Calu3 (cell line): ENCODE measurements around the gene TUBGCP4. TPM values are rescaled to one million over a fixed set of nuclear protein-coding genes. Genes with fewer than 3 reads are reported as not detected.
A peak's percentile ranks its signal among the peaks of the same experiment; 100 is the strongest.

Experiments
- Bru-seq: library from RNA; stranded (reverse); fragments of 400-500 nt; gene quantifications from one replicate; lab custom pipeline; 2021; lab: Mats Ljungman, UMichigan
- BruChase-seq, 2 experiments: library from RNA; stranded (reverse); fragments of 400-500 nt; gene quantifications; one replicate each; lab custom pipeline; 2021; lab: Mats Ljungman, UMichigan
- BruUV-seq: library from RNA; stranded (reverse); fragments of 400-500 nt; replicated peaks from 2 replicates; lab custom pipeline; 2021; lab: Mats Ljungman, UMichigan
- CTCF ChIA-PET: fragments of 300-600 bp; sonication (Branson Sonifier 250); formaldehyde crosslinking; loops from one replicate; lab custom pipeline; 2022; ENCODE audit warnings: antibody characterized with exemption; lab: Charles Lee
- DNase-seq: peaks from one replicate; pipeline ENCODE4 v3.0.0; 2022
- H3K27ac Mint-ChIP-seq: one replicate; pipeline ENCODE4 v1.8.0; 2022; ENCODE audit warnings: mixed read lengths; ENCODE audit not compliant: unreplicated experiment
- H3K27me3 Mint-ChIP-seq: one replicate; pipeline ENCODE4 v1.8.0; 2022; ENCODE audit warnings: mixed read lengths; ENCODE audit not compliant: unreplicated experiment
- H3K36me3 Mint-ChIP-seq: one replicate; pipeline ENCODE4 v1.8.0; 2022; ENCODE audit warnings: mild to moderate bottlenecking, moderate library complexity, mixed read lengths; ENCODE audit not compliant: insufficient read depth, unreplicated experiment
- H3K4me1 Mint-ChIP-seq: one replicate; pipeline ENCODE4 v1.8.0; 2022; ENCODE audit warnings: mild to moderate bottlenecking, low read depth, mixed read lengths; ENCODE audit not compliant: unreplicated experiment
- H3K4me3 Mint-ChIP-seq: one replicate; pipeline ENCODE4 v1.8.0; 2022; ENCODE audit warnings: mild to moderate bottlenecking, low read depth, moderate library complexity, mixed read lengths; ENCODE audit not compliant: unreplicated experiment
- H3K9me3 Mint-ChIP-seq: one replicate; pipeline ENCODE4 v1.8.0; 2022; ENCODE audit warnings: low read depth, mixed read lengths; ENCODE audit not compliant: unreplicated experiment
- CTCF ChIP-seq: fragments of 200-600 bp; IDR thresholded peaks from one replicate; pipeline ENCODE4 v1.8.0; 2022; ENCODE audit warnings: antibody characterized with exemption; ENCODE audit not compliant: unreplicated experiment
- intact Hi-C: fragments of 100-400 bp; cut with micrococcal nuclease; formaldehyde crosslinking; loops from one replicate; pipeline ENCODE4 v1.10.0; 2022; ENCODE audit not compliant: unreplicated experiment
- long read RNA-seq: library from polyadenylated mRNA; stranded (forward); transcript quantifications from one replicate; pipeline ENCODE4 v2.0.0, GENCODE V29; 2022
- total RNA-seq: library from RNA; stranded (reverse); gene quantifications from 2 replicates; pipeline ENCODE4 v1.2.3, GENCODE V29; 2022

TUBGCP4 gene
- total RNA-seq, result 19.3 and 22.7 TPM in 2 replicates
- percentile 67 among the genes with signal in this experiment for Bru-seq, nascent RNA
- BruChase-seq, experiment 1, labeled RNA remaining after a 6-hour chase, result percentile 84 among the genes with signal in this experiment
- percentile 76 among the genes with signal in this experiment for BruChase-seq, experiment 2, labeled RNA remaining after a 2-hour chase
- long read RNA-seq, full-length matches to known transcripts, result 10 of 21 reads
- long read RNA-seq, partial matches to known transcripts, result 2 of 21 reads
- long read RNA-seq, other reads (novel, unspliced or antisense), result 9 of 21 reads

- peak within 1 kb of the TSS; percentile 36 for H3K27ac Mint-ChIP-seq
- H3K4me1 Mint-ChIP-seq, result peaks cover 22% of the 10 kb centered on the region
- peak within 1 kb of the TSS; percentile 88 for H3K4me3 Mint-ChIP-seq
- H3K9me3 Mint-ChIP-seq, result no peaks in the 10 kb centered on the region
- CTCF ChIA-PET, result interaction anchor here (0.6 to 0.9 kb wide), 2 partner anchors 11 to 491 kb away, joined by 3 to 7 read pairs; no protein-coding TSS in a partner anchor
- no peak for TF ChIP-seq CTCF
- intact Hi-C loops, result no loop called here
- no TSS peak for BruUV-seq
- H3K36me3 Mint-ChIP-seq, result peaks cover 23% of the 10 kb centered on the region
- no peaks in the 10 kb centered on the region for H3K27me3 Mint-ChIP-seq
- peak; percentile 79 for DNase-seq
Measured at GRCh38 chr15:43370975-43371974, at the start of gene TUBGCP4, which contains the start of gene ZSCAN29. Gene TUBGCP4, plus strand, starts transcription at chr15:43371101. Its CDS starts 254 bp downstream, at chr15:43371355. Gene ZSCAN29, minus strand, starts transcription at chr15:43371043. Its CDS starts 1,130 bp downstream, at chr15:43369913.

GRCh38 chr15:43325039-43325684, 45.7 kb upstream of the TUBGCP4 start:
- Mint-ChIP-seq H3K27me3 (peaks cover 19% of the 10 kb centered on the region), H3K4me1 (no peaks in the 10 kb centered on the region), H3K9me3 (no peaks in the 10 kb centered on the region), H3K4me3 (no peak overlapping the region), H3K36me3 (peaks cover 10% of the 10 kb centered on the region), H3K27ac (no peak overlapping the region)
- no peak for TF ChIP-seq CTCF
- intact Hi-C loops, result no loop called here
- CTCF ChIA-PET, result no interaction called here
- BruUV-seq, result no TSS peak
- DNase-seq, result no peak

GRCh38 chr15:43329217-43329959, 41.5 kb upstream of the TUBGCP4 start:
- DNase-seq, result no peak
- H3K4me1 Mint-ChIP-seq, result no peaks in the 10 kb centered on the region
- CTCF ChIA-PET, result no interaction called here
- intact Hi-C loops, result no loop called here
- no peak for TF ChIP-seq CTCF
- BruUV-seq, result TSS peak; percentile 48
- no peak overlapping the region for H3K27ac Mint-ChIP-seq
- H3K9me3 Mint-ChIP-seq, result no peaks in the 10 kb centered on the region
- peak overlapping the region; percentile 75 for H3K4me3 Mint-ChIP-seq
- peaks cover 19% of the 10 kb centered on the region for H3K36me3 Mint-ChIP-seq
- H3K27me3 Mint-ChIP-seq, result no peaks in the 10 kb centered on the region
